K562 (cell line): Measurements from ENCODE around the gene EPHB4. TPM values are rescaled to one million over a fixed set of nuclear protein-coding genes. Genes with fewer than 3 reads are reported as not detected.

Source experiments
- CBFA2T2 ChIP-seq: fragments of 450-650 bp; conservative IDR thresholded peaks from 2 replicates; pipeline ENCODE4 v1.6.1; 2017; ENCODE audit warnings: mild to moderate bottlenecking
- CHD4 ChIP-seq: fragments of 200-600 bp; sonication (generic); IDR thresholded peaks from 3 replicates; pipeline ENCODE4 v1.6.1; 2012; ENCODE audit warnings: low read depth, mild to moderate bottlenecking, mixed read lengths, low read length, inconsistent platforms; ENCODE audit not compliant: insufficient read depth, insufficient replicate concordance, poor library complexity, severe bottlenecking
- CUX1 ChIP-seq: fragments of 200-800 bp; sonication (Bioruptor generic); IDR thresholded peaks from 2 replicates; pipeline ENCODE4 v1.6.1; 2016; ENCODE audit warnings: missing genetic modification characterization, missing compliant biosample characterization
- FIP1L1 ChIP-seq: fragments of 200-400 bp; formaldehyde crosslinking; IDR thresholded peaks from 2 replicates; pipeline ENCODE4 v1.6.1; 2018; ENCODE audit warnings: mild to moderate bottlenecking, low read depth, low read length; ENCODE audit not compliant: poor library complexity, severe bottlenecking
- FOXP1 ChIP-seq: sonication (generic); formaldehyde crosslinking; IDR thresholded peaks from 2 replicates; pipeline ENCODE4 v1.8.0; 2022; ENCODE audit warnings: mild to moderate bottlenecking, missing genetic modification reagents
- GABPA ChIP-seq: fragments of 200-800 bp; sonication (Bioruptor generic); conservative IDR thresholded peaks from 2 replicates; pipeline ENCODE4 v1.6.1; 2016; ENCODE audit warnings: low read depth, missing genetic modification characterization, missing compliant biosample characterization
- KLF6 ChIP-seq: fragments of 250-450 bp; sonication (Bioruptor Pico); IDR thresholded peaks from 2 replicates; pipeline ENCODE4 v1.4.0; 2020; ENCODE audit warnings: mild to moderate bottlenecking, moderate library complexity, borderline replicate concordance
- MCM5 ChIP-seq: fragments of 450-650 bp; IDR thresholded peaks from 2 replicates; pipeline ENCODE4 v1.6.1; 2016; ENCODE audit warnings: low read depth
- NRF1 ChIP-seq, 2 experiments: fragments of 450-650 bp; IDR thresholded peaks in 1 of 2; conservative IDR thresholded peaks in 1 of 2; 2 replicates each; pipeline ENCODE4 v1.6.1; 2014; ENCODE audit warnings: mild to moderate bottlenecking in 2 of 2
- POLR3A ChIP-seq: IDR thresholded peaks from 2 replicates; pipeline ENCODE4 v1.6.1; 2011; ENCODE audit warnings: borderline replicate concordance, mild to moderate bottlenecking, moderate library complexity; ENCODE audit not compliant: insufficient read length, insufficient read depth; ENCODE audit errors: extremely low read depth
- PPARD ChIP-seq: fragments of 250-450 bp; sonication (Bioruptor Pico); IDR thresholded peaks from 2 replicates; pipeline ENCODE4 v1.8.0; 2022; ENCODE audit warnings: inconsistent platforms, mild to moderate bottlenecking, moderate library complexity
- RBM14 ChIP-seq: fragments of 200-400 bp; formaldehyde crosslinking; IDR thresholded peaks from 2 replicates; pipeline ENCODE4 v1.6.1; 2018; ENCODE audit warnings: low read depth, mild to moderate bottlenecking, low read length, moderate library complexity, borderline replicate concordance; ENCODE audit not compliant: insufficient read depth
- SMARCE1 ChIP-seq: fragments of 450-650 bp; IDR thresholded peaks from 2 replicates; pipeline ENCODE4 v1.7.1; 2016; ENCODE audit warnings: mild to moderate bottlenecking
- TCF7L2 ChIP-seq: fragments of 150-350 bp; IDR thresholded peaks from 2 replicates; pipeline ENCODE4 v1.6.1; 2016; ENCODE audit warnings: low read depth, mild to moderate bottlenecking, low read length, moderate library complexity
- TEAD4 ChIP-seq, 2 experiments: sonication (generic) in 1 of 2; formaldehyde crosslinking in 1 of 2; IDR thresholded peaks; 2 replicates each; pipeline versions ENCODE4 v1.6.1 to v1.8.0; 2012 to 2022; ENCODE audit warnings: borderline replicate concordance in 1 of 2, inconsistent platforms in 1 of 2, low read length in 1 of 2, mild to moderate bottlenecking in 1 of 2, missing genetic modification reagents in 1 of 2
- TFAM ChIP-seq: fragments of 250-450 bp; sonication (Bioruptor Pico); conservative IDR thresholded peaks from 2 replicates; pipeline ENCODE4 v1.5.0; 2021; ENCODE audit warnings: mild to moderate bottlenecking, moderate library complexity
- TGIF2 ChIP-seq: sonication (generic); formaldehyde crosslinking; IDR thresholded peaks from 2 replicates; pipeline ENCODE4 v1.8.1; 2022; ENCODE audit warnings: mild to moderate bottlenecking, missing genetic modification reagents, moderate library complexity
- ZBTB34 ChIP-seq: fragments of 250-450 bp; sonication (Bioruptor Pico); IDR thresholded peaks from 2 replicates; pipeline ENCODE4 v1.8.0; 2021; ENCODE audit warnings: mild to moderate bottlenecking, moderate library complexity
- ZBTB8A ChIP-seq: fragments of 450-650 bp; IDR thresholded peaks from 2 replicates; pipeline ENCODE4 v1.6.1; 2018; ENCODE audit warnings: mild to moderate bottlenecking, moderate library complexity; ENCODE audit not compliant: partially characterized antibody
- ZNF253 ChIP-seq: fragments of 250-450 bp; sonication (Bioruptor Pico); conservative IDR thresholded peaks from 2 replicates; pipeline ENCODE4 v1.6.1; 2021; ENCODE audit warnings: mild to moderate bottlenecking
- ZNF507 ChIP-seq: conservative IDR thresholded peaks from 2 replicates; pipeline ENCODE4 v1.6.1; 2017; ENCODE audit warnings: missing genetic modification characterization, missing compliant biosample characterization
- ZNF778 ChIP-seq: fragments of 450-650 bp; formaldehyde crosslinking; IDR thresholded peaks from 2 replicates; pipeline ENCODE4 v1.4.0; 2020; ENCODE audit warnings: mild to moderate bottlenecking, moderate library complexity
- polyA plus RNA-seq, 8 experiments: library from polyadenylated mRNA; depleted of rRNA in 4 of 8; stranded (reverse) in 5 of 8; unstranded in 3 of 8; fragments of >200 nt; fragmentation: Nextera tagmentation in 2 of 8; fragmentation: Illumina TruSeq in 1 of 8; extraction: Ambion mirVana in 2 of 8; extraction: Trizol in 1 of 8; gene quantifications; 2 replicates each; pipeline versions ENCODE4 v1.2.1 to v1.2.3, GENCODE V29; 2011 to 2014; ENCODE audit warnings: inconsistent platforms in 1 of 8, missing spikeins in 1 of 8
- total RNA-seq, 7 experiments: library from RNA; depleted of rRNA in 6 of 7; stranded (reverse); fragments of >200 nt in 6 of 7; fragmentation: Illumina TruSeq in 2 of 7; extraction: Trizol in 2 of 7; gene quantifications; 2 replicates each; pipeline versions ENCODE4 v1.2.1 to v1.2.3, GENCODE V29; 2011 to 2021; ENCODE audit warnings: low replicate concordance in 1 of 7

Gene EPHB4
- total and polyA plus RNA-seq, 9 of the 15 experiments (the other 6 are each of a cell fraction or from before 2014, with no cell fraction given): 1.2 to 82.1 (median 37.9) TPM

- TF ChIP-seq TCF7L2: no peak
- TF ChIP-seq ZBTB34 (CRISPR knock-in tag): no peak
- no peak for TF ChIP-seq CUX1 (CRISPR knock-in tag)
- no peak for TF ChIP-seq TFAM (CRISPR knock-in tag)
- TF ChIP-seq NRF1 (conservative IDR thresholded peaks at IDR 0.05 in 1 of 2, IDR thresholded peaks at IDR 0.05 in 1 of 2): no peak
- TF ChIP-seq FIP1L1: no peak
- TF ChIP-seq ZBTB8A: no peak
- TF ChIP-seq POLR3A: no peak
- TF ChIP-seq FOXP1: no peak
- no peak for TF ChIP-seq GABPA (tag)
- no peak for TF ChIP-seq PPARD
- TF ChIP-seq SMARCE1: peak; percentile 74
- no peak for TF ChIP-seq ZNF253 (CRISPR knock-in tag)
- TF ChIP-seq TGIF2 (CRISPR knock-in tag): no peak
- TF ChIP-seq RBM14: no peak
- 0 out of 2 replicates have a peak, but pooled peaks have one; percentile 82 for TF ChIP-seq MCM5
- no peak for TF ChIP-seq TEAD4 (IDR thresholded peaks at IDR 0.05; ENCODE audit: low read length)
- no peak for TF ChIP-seq TEAD4 (CRISPR knock-in tag; IDR thresholded peaks at IDR 0.05; ENCODE audit: borderline replicate concordance)
- no peak for TF ChIP-seq ZNF507 (tag)
- no peak for TF ChIP-seq KLF6 (CRISPR knock-in tag)
- no peak for TF ChIP-seq CHD4
- TF ChIP-seq CBFA2T2: no peak
- TF ChIP-seq ZNF778 (CRISPR knock-in tag): no peak
Observed at GRCh38 chr7:100840470-100841100, 13.3 kb upstream of the EPHB4 start (continued).
